AG09309 (cell line): Measurements from ENCODE around the gene CCT7.

Experiments
- DNase-seq: peaks from one replicate; pipeline ENCODE4 v3.0.0-alpha.2; 2010; ENCODE audit warnings: low read depth
- H3K4me3 ChIP-seq: 2 replicates; pipeline ENCODE4 v1.5.1; 2011; ENCODE audit warnings: mild to moderate bottlenecking, low read depth, low read length, moderate library complexity; ENCODE audit not compliant: control insufficient read depth
- CTCF ChIP-seq: IDR thresholded peaks from 2 replicates; pipeline ENCODE4 v1.5.1; 2011; ENCODE audit warnings: mild to moderate bottlenecking, low read depth, low read length, inconsistent platforms; ENCODE audit not compliant: insufficient read depth, control insufficient read depth; ENCODE audit errors: missing control alignments

The CCT7 gene

GRCh38 chr2:73301636-73302035 lies 67.5 kb downstream of the CCT7 start:
- no peak for TF ChIP-seq CTCF
- DNase-seq = no peak

More at GRCh38 chr2:73301636-73302035, 67.5 kb downstream of the CCT7 start:
- H3K4me3 ChIP-seq = no peak overlapping the region
